HCT116 (cell line): ENCODE results near the gene POLR1A. TPM values are rescaled to one million over a fixed set of nuclear protein-coding genes. Genes with fewer than 3 reads are reported as not detected.

Experiments
- ATAC-seq: fragments of 200-7000 bp; cut with Tn5 transposase; 2 replicates; pipeline ENCODE4 v1.9.1; 2020; ENCODE audit warnings: mild to moderate bottlenecking, moderate library complexity
- BruUV-seq: library from RNA; stranded (reverse); fragments of 400-500 nt; replicated peaks from 2 replicates; lab custom pipeline; 2021; lab: Mats Ljungman, UMichigan
- CTCF ChIA-PET: fragments of 300-600 bp; sonication (Branson Sonifier 250); formaldehyde crosslinking; loops from one replicate; lab custom pipeline; 2021; ENCODE audit warnings: antibody characterized with exemption; lab: Charles Lee
- POLR2A ChIA-PET: fragments of 300-600, 350-600 bp; sonication (Branson Sonifier 250); formaldehyde crosslinking; loops from one replicate; lab custom pipeline; 2021; ENCODE audit warnings: antibody characterized with exemption; lab: Charles Lee
- RAD21 ChIA-PET, 2 experiments: fragments of 300-600 bp; sonication (Branson Sonifier 250); formaldehyde crosslinking; loops; one replicate each; lab custom pipeline; 2023; ENCODE audit warnings: low total read pairs in 2 of 2; ENCODE audit not compliant: uncharacterized antibody in 2 of 2, unreplicated experiment in 2 of 2, low non-redundant PET in 1 of 2; lab: Charles Lee
- DNase-seq: peaks from one replicate; pipeline ENCODE4 v3.0.0-alpha.2; 2010; ENCODE audit warnings: low read depth, low spot score
- H2AFZ ChIP-seq: fragments of 200-600 bp; shearing (Covaris generic), sonication (generic); 2 replicates; pipeline ENCODE4 v1.6.1; 2017; ENCODE audit warnings: low read depth, mixed run types, mixed read lengths, antibody characterized with exemption, low read length; ENCODE audit not compliant: poor library complexity, severe bottlenecking
- H3K27ac ChIP-seq: 2 replicates; pipeline ENCODE4 v1.5.1; 2012; ENCODE audit warnings: low read depth, low read length
- H3K27me3 ChIP-seq: fragments of 200-600 bp; sonication (generic); 2 replicates; pipeline ENCODE4 v1.6.1; 2016; ENCODE audit warnings: mixed run types, low read length, mixed read lengths; ENCODE audit not compliant: insufficient read depth
- H3K36me3 ChIP-seq, 2 experiments: fragments of 200-500 bp in 1 of 2; fragments of 200-600 bp in 1 of 2; sonication (Bioruptor generic) in 1 of 2; sonication (generic) in 1 of 2; 2 replicates each; pipeline versions ENCODE4 v1.5.1 to v1.6.1; 2014 to 2016; ENCODE audit warnings: low read length in 2 of 2, inconsistent platforms in 1 of 2, mixed read lengths in 1 of 2, mixed run types in 1 of 2; ENCODE audit not compliant: insufficient read depth in 2 of 2, control insufficient read depth in 1 of 2
- H3K4me1 ChIP-seq, 2 experiments: fragments of 200-600 bp in 1 of 2; sonication (generic) in 1 of 2; 2 replicates each; pipeline versions ENCODE4 v1.5.1 to v1.6.1; 2012 to 2017; ENCODE audit warnings: low read length in 2 of 2, inconsistent platforms in 1 of 2, mild to moderate bottlenecking in 1 of 2, mixed read lengths in 1 of 2, mixed run types in 1 of 2, moderate library complexity in 1 of 2; ENCODE audit not compliant: insufficient read depth in 2 of 2, control insufficient read depth in 1 of 2
- H3K4me2 ChIP-seq: fragments of 200-600 bp; sonication (generic); 2 replicates; pipeline ENCODE4 v1.6.1; 2017; ENCODE audit warnings: mixed run types, low read length, mixed read lengths
- H3K4me3 ChIP-seq, 2 experiments: fragments of 200-600 bp in 1 of 2; sonication (generic) in 1 of 2; replicated peaks in 1 of 2; 2 replicates each; pipeline ENCODE4 v1.5.1; 2011 to 2016; ENCODE audit warnings: low read length in 2 of 2, control low read depth in 1 of 2, low read depth in 1 of 2, mild to moderate bottlenecking in 1 of 2, mixed read lengths in 1 of 2, mixed run types in 1 of 2
- H3K79me2 ChIP-seq: fragments of 200-600 bp; sonication (generic); 2 replicates; pipeline ENCODE4 v1.6.1; 2017; ENCODE audit warnings: mild to moderate bottlenecking, mixed run types, low read length, moderate library complexity, mixed read lengths; ENCODE audit not compliant: insufficient read depth
- H3K9ac ChIP-seq: fragments of 200-600 bp; sonication (generic); 2 replicates; pipeline ENCODE4 v1.6.1; 2016; ENCODE audit warnings: low read length, mixed read lengths
- H3K9me2 ChIP-seq: fragments of 200-600 bp; sonication (generic), shearing (Covaris generic); 2 replicates; pipeline ENCODE4 v1.6.1; 2017; ENCODE audit warnings: mixed run types, mild to moderate bottlenecking, moderate library complexity; ENCODE audit not compliant: insufficient read depth
- H3K9me3 ChIP-seq, 2 experiments: fragments of 200-500 bp in 1 of 2; fragments of 200-600 bp in 1 of 2; sonication (Bioruptor generic) in 1 of 2; sonication (generic) in 1 of 2; 2 replicates each; pipeline ENCODE4 v1.6.1; 2014 to 2017; ENCODE audit warnings: low read length in 2 of 2, mixed read lengths in 2 of 2, inconsistent platforms in 1 of 2, low read depth in 1 of 2, mild to moderate bottlenecking in 1 of 2, mixed run types in 1 of 2, moderate library complexity in 1 of 2; ENCODE audit not compliant: control insufficient read depth in 1 of 2, insufficient read depth in 1 of 2
- H4K20me1 ChIP-seq: fragments of 200-600 bp; sonication (generic), shearing (Covaris generic); 2 replicates; pipeline ENCODE4 v1.6.1; 2017; ENCODE audit warnings: mixed run types, mild to moderate bottlenecking, moderate library complexity; ENCODE audit not compliant: insufficient read depth
- CBX3 ChIP-seq: IDR thresholded peaks from 2 replicates; pipeline ENCODE4 v1.6.1; 2012; ENCODE audit warnings: low read depth
- EGR1 ChIP-seq: IDR thresholded peaks from 2 replicates; pipeline ENCODE4 v1.6.1; 2012; ENCODE audit warnings: low read depth
- EZH2 ChIP-seq: fragments of 200-600 bp; sonication (generic); IDR thresholded peaks from 2 replicates; pipeline ENCODE4 v1.6.1; 2017; ENCODE audit warnings: antibody characterized with exemption, mixed run types
- EZH2phosphoT487 ChIP-seq: fragments of 200-600 bp; IDR thresholded peaks from 2 replicates; pipeline ENCODE4 v1.6.1; 2018; ENCODE audit warnings: antibody characterized with exemption, borderline replicate concordance
- FOSL1 ChIP-seq: IDR thresholded peaks from 2 replicates; pipeline ENCODE4 v1.6.1; 2012; ENCODE audit warnings: low read depth
- JUND ChIP-seq: IDR thresholded peaks from 2 replicates; pipeline ENCODE4 v1.6.1; 2012
- POLR2A ChIP-seq: IDR thresholded peaks from 2 replicates; pipeline ENCODE4 v1.7.0; 2011; ENCODE audit warnings: borderline replicate concordance; ENCODE audit not compliant: insufficient read depth, insufficient read length; ENCODE audit errors: extremely low read depth
- RAD21 ChIP-seq: IDR thresholded peaks from 2 replicates; pipeline ENCODE4 v1.6.1; 2012; ENCODE audit warnings: low read depth, mild to moderate bottlenecking
- SIN3A ChIP-seq: IDR thresholded peaks from 2 replicates; pipeline ENCODE4 v1.6.1; 2012; ENCODE audit warnings: low read depth
- SP1 ChIP-seq: IDR thresholded peaks from 2 replicates; pipeline ENCODE4 v1.6.1; 2012; ENCODE audit warnings: low read depth
- SRF ChIP-seq: IDR thresholded peaks from 2 replicates; pipeline ENCODE4 v1.6.1; 2012; ENCODE audit warnings: low read depth
- TCF7L2 ChIP-seq: IDR thresholded peaks from 2 replicates; pipeline ENCODE4 v1.7.0; 2011; ENCODE audit warnings: borderline replicate concordance, inconsistent platforms; ENCODE audit not compliant: insufficient read depth, insufficient read length; ENCODE audit errors: extremely low read depth
- YY1 ChIP-seq: IDR thresholded peaks from 2 replicates; pipeline ENCODE4 v1.6.1; 2011; ENCODE audit warnings: low read length, low read depth, moderate library complexity, mild to moderate bottlenecking; ENCODE audit not compliant: insufficient replicate concordance; ENCODE audit errors: extremely low read depth
- ZFX ChIP-seq: fragments of 450-650 bp; IDR thresholded peaks from 2 replicates; pipeline ENCODE4 v1.6.1; 2017
- intact Hi-C: fragments of 100-400 bp; cut with micrococcal nuclease; formaldehyde crosslinking; loops from 2 replicates; pipeline ENCODE4 v1.10.0; 2022
- total RNA-seq: library from RNA; stranded (reverse); gene quantifications from one replicate; pipeline ENCODE4 v1.2.1, GENCODE V29; 2021; ENCODE audit not compliant: unreplicated experiment
- TF ChIP-seq, protein P1 (sequence below), 3 experiments: fragments of 200-600 bp in 1 of 3; sonication (generic) in 1 of 3; IDR thresholded peaks in 2 of 3; conservative IDR thresholded peaks in 1 of 3; 2 replicates each; pipeline ENCODE4 v1.5.1; 2012 to 2017; ENCODE audit warnings: low read depth in 2 of 3, low read length in 2 of 3, antibody characterized with exemption in 1 of 3, borderline replicate concordance in 1 of 3, control low read depth in 1 of 3, mild to moderate bottlenecking in 1 of 3, mixed read lengths in 1 of 3, mixed run types in 1 of 3, moderate library complexity in 1 of 3; ENCODE audit not compliant: insufficient read depth in 1 of 3
- TF ChIP-seq, protein P2 (sequence below): IDR thresholded peaks from 2 replicates; pipeline ENCODE4 v1.6.1; 2011; ENCODE audit warnings: mild to moderate bottlenecking, low read length, moderate library complexity; ENCODE audit not compliant: insufficient replicate concordance; ENCODE audit errors: extremely low read depth
- TF ChIP-seq, protein P3 (sequence below): IDR thresholded peaks from 2 replicates; pipeline ENCODE4 v1.6.1; 2012; ENCODE audit warnings: low read depth
- TF ChIP-seq, protein P4 (sequence below): IDR thresholded peaks from 2 replicates; pipeline ENCODE4 v1.6.1; 2012
- TF ChIP-seq, protein P5 (sequence below): IDR thresholded peaks from 2 replicates; pipeline ENCODE4 v1.6.1; 2012

POLR1A gene
- total RNA-seq, 1 experiment from 2014 or later, result 46.6 TPM

DNA sequence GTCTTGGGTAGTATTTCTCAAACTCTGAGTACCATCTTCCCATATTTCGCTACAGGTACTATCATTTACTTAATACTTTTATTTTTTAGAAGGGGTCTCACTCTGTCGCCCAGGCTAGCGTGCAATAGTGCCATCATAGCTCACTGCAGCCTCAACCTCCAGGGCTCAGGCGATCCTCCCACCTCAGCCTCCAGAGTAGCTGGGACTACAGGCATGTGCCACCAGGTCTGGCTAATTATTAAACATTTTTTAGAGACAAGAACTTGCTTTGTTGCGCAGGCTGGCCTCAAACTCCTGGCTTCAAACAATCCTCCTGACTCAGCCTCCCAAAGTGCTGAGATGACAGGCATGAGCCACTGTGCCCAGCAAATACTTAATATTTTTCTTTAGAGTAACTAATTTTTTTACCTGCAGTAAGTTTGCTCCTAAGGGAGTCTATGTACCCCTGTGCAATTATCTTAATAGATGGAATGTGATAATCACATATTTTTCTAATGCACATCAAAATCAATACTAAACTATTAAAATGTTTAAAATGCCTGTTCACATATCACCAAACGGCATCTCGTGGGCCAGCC, 116.3 kb downstream of the POLR1A start:
- Histone ChIP-seq H4K20me1 (no peaks in the 10 kb centered on the region), H3K4me1 (peaks cover 0 to 6% of the 10 kb centered on the region in 2 experiments; a peak in 1 of 4 replicates), H3K4me2 (no peak overlapping the region), H3K27me3 (no peaks in the 10 kb centered on the region), H3K4me3 (no peak overlapping the region), H3K27ac (no peak overlapping the region), H3K36me3 (no peaks in the 10 kb centered on the region), H2AFZ (no peak overlapping the region)
- no peak for ATAC-seq
- POLR2A ChIA-PET, result no interaction called here
- CTCF ChIA-PET, result no interaction called here
- BruUV-seq, result no TSS peak
- TF ChIP-seq POLR2A (no peak), FOSL1 (no peak), TCF7L2 (no peak), JUND (no peak), CBX3 (no peak), EGR1 (no peak), SRF (no peak), YY1 (no peak), SIN3A (no peak), ZFX (no peak), RAD21 (no peak), EZH2phosphoT487 (no peak), EZH2 (no peak), SP1 (no peak)
- TF ChIP-seq, protein P1, sequence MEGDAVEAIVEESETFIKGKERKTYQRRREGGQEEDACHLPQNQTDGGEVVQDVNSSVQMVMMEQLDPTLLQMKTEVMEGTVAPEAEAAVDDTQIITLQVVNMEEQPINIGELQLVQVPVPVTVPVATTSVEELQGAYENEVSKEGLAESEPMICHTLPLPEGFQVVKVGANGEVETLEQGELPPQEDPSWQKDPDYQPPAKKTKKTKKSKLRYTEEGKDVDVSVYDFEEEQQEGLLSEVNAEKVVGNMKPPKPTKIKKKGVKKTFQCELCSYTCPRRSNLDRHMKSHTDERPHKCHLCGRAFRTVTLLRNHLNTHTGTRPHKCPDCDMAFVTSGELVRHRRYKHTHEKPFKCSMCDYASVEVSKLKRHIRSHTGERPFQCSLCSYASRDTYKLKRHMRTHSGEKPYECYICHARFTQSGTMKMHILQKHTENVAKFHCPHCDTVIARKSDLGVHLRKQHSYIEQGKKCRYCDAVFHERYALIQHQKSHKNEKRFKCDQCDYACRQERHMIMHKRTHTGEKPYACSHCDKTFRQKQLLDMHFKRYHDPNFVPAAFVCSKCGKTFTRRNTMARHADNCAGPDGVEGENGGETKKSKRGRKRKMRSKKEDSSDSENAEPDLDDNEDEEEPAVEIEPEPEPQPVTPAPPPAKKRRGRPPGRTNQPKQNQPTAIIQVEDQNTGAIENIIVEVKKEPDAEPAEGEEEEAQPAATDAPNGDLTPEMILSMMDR (IDR thresholded peaks at IDR 0.05 in 2 of 3, conservative IDR thresholded peaks at IDR 0.05 in 1 of 3; ENCODE audit: borderline replicate concordance in 1 of 3, insufficient read depth in 1 of 3, low read depth in 2 of 3, low read length in 2 of 3), result no peak
- TF ChIP-seq, protein P2, sequence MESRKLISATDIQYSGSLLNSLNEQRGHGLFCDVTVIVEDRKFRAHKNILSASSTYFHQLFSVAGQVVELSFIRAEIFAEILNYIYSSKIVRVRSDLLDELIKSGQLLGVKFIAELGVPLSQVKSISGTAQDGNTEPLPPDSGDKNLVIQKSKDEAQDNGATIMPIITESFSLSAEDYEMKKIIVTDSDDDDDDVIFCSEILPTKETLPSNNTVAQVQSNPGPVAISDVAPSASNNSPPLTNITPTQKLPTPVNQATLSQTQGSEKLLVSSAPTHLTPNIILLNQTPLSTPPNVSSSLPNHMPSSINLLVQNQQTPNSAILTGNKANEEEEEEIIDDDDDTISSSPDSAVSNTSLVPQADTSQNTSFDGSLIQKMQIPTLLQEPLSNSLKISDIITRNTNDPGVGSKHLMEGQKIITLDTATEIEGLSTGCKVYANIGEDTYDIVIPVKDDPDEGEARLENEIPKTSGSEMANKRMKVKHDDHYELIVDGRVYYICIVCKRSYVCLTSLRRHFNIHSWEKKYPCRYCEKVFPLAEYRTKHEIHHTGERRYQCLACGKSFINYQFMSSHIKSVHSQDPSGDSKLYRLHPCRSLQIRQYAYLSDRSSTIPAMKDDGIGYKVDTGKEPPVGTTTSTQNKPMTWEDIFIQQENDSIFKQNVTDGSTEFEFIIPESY, result no peak
- TF ChIP-seq, protein P3, sequence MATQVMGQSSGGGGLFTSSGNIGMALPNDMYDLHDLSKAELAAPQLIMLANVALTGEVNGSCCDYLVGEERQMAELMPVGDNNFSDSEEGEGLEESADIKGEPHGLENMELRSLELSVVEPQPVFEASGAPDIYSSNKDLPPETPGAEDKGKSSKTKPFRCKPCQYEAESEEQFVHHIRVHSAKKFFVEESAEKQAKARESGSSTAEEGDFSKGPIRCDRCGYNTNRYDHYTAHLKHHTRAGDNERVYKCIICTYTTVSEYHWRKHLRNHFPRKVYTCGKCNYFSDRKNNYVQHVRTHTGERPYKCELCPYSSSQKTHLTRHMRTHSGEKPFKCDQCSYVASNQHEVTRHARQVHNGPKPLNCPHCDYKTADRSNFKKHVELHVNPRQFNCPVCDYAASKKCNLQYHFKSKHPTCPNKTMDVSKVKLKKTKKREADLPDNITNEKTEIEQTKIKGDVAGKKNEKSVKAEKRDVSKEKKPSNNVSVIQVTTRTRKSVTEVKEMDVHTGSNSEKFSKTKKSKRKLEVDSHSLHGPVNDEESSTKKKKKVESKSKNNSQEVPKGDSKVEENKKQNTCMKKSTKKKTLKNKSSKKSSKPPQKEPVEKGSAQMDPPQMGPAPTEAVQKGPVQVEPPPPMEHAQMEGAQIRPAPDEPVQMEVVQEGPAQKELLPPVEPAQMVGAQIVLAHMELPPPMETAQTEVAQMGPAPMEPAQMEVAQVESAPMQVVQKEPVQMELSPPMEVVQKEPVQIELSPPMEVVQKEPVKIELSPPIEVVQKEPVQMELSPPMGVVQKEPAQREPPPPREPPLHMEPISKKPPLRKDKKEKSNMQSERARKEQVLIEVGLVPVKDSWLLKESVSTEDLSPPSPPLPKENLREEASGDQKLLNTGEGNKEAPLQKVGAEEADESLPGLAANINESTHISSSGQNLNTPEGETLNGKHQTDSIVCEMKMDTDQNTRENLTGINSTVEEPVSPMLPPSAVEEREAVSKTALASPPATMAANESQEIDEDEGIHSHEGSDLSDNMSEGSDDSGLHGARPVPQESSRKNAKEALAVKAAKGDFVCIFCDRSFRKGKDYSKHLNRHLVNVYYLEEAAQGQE, result no peak
- TF ChIP-seq, protein P4, sequence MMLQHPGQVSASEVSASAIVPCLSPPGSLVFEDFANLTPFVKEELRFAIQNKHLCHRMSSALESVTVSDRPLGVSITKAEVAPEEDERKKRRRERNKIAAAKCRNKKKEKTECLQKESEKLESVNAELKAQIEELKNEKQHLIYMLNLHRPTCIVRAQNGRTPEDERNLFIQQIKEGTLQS, result no peak
- TF ChIP-seq, protein P5, sequence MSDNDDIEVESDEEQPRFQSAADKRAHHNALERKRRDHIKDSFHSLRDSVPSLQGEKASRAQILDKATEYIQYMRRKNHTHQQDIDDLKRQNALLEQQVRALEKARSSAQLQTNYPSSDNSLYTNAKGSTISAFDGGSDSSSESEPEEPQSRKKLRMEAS, result no peak
- TF ChIP-seq, all 23 proteins: peak for 0
- Histone ChIP-seq H3K9ac (no peak overlapping the region), H3K9me3 (no peaks in the 10 kb centered on the region), H3K9me2 (no peaks in the 10 kb centered on the region), H3K79me2 (no peaks in the 10 kb centered on the region)
- no peak for DNase-seq
- intact Hi-C loops, result no loop called here
- RAD21 ChIA-PET, result no interaction called here
